GM21447 (cell line): ENCODE data around the gene ADAM21.
"Not testable (repeated sequence)": the region's sequence is repeated elsewhere in the genome, so short reads cannot be mapped to it uniquely, and the experiment has no call there.

ENCODE experiments used
- ATAC-seq: cut with Tn5 transposase; IDR thresholded peaks from one replicate; pipeline ENCODE4 v1.9.1; 2021; ENCODE audit not compliant: unreplicated experiment

Gene ADAM21

GRCh38 chr14:70475459-70475858, 23.5 kb downstream of the ADAM21 start:
- ATAC-seq, result not testable (repeated sequence)

GRCh38 chr14:70477356-70478105, 25.6 kb downstream of the ADAM21 start:
- ATAC-seq, result not testable (repeated sequence)

GRCh38 chr14:70489579-70490200, 37.7 kb downstream of the ADAM21 start:
- ATAC-seq, result no peak

GRCh38 chr14:70498191-70498590, 46.2 kb downstream of the ADAM21 start:
- ATAC-seq, result no peak
